HG03175 (cell line): Measurements from ENCODE around the gene ABI2.
"Not testable (repeated sequence)": the region's sequence is repeated elsewhere in the genome, so short reads cannot be mapped to it uniquely, and the experiment has no call there.

Experiments used
- ATAC-seq: cut with Tn5 transposase; IDR thresholded peaks from one replicate; pipeline ENCODE4 v1.9.1; 2021; ENCODE audit warnings: mild to moderate bottlenecking, moderate library complexity; ENCODE audit not compliant: unreplicated experiment

ABI2 gene

DNA sequence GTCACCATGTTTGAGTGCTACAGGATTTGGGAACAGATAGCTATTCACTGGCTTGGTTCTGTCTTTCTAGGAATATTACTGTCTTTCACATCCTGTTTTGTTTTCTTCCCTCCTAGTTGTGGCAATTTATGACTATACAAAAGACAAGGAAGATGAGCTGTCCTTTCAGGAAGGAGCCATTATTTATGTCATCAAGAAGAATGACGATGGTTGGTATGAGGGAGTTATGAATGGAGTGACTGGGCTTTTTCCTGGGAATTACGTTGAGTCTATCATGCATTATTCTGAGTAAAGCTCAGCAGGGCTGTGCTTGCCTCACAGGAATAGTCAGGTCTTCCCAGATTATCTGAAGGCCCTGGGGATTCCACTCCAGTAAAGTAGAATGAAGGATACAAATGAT is 98.9 kb downstream of the ABI2 start:
- no peak for ATAC-seq

DNA sequence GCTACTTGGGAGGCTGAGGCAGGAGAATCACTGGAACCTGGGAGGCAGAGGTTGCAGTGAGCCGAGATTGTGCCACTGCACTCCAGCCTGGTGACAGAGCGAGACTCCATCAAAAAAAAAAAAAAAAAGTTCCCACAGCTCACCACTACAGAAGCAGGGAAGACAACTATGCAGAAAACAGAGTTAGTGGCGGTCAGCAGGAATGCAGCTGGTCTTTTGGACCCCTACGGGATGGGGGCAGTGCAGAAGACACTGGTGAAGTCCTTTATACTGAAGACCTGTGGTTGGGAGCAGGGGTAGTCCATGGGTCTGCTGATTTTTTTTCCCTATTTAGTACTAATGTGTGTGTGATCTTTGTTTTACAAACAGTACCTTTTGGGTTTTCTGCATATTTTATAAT is 101.4 kb downstream of the ABI2 start:
- not testable (repeated sequence) for ATAC-seq

DNA sequence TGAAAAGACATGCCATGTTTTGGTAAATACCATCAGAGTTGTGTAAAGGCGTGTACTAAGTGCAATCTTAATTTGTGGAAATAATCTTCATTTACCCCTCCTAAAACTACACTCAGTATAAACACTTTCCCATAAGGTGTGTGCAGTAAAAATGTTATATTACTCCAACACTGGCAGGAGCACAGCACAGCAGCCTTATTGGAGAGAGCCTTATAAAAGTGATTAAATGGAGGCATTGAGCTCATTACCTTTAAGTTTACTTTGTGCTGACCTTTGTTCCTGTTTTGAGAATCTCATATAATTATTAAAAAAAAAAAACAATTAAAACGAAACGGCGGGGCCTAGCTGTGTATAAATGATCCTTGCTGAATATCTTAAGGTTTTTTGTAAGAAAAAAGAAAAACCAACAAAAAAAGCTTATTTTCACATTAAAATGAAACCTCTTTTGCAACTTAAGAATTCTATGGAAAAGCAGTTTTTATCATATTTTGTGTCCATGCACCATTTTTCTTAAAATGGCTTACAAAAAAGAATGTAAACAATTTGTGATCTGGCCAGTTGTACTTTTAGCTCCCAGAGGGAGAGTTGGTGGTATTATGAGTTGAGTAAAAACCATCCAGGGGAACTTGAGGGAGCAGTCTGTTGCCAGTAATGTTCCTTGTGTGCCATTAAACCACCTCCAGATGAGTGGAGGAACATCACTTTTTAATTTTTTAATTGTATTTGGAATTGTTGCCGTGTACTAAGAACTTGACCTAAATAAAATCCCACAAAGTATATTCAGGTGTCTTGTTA is 103.4 kb downstream of the ABI2 start:
- ATAC-seq = no peak

DNA sequence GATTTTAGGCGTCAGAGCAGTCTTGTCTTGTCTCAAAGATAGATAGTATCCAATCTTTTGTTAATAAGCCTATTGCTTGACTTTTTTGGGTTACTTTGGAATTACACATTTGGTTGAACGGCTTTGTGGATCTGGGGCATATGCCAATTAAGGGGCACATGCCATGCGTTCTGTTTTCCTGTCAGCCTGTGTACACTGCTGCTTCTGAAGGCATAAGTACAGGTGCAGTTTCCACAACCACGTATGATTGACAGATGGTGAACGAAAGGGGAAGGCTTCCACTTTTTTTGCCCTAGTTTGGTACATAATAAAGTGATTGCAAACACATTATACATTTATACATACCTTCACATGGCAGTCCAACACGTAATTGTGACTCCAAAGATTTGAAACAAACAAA is 104.6 kb downstream of the ABI2 start:
- no peak for ATAC-seq

DNA sequence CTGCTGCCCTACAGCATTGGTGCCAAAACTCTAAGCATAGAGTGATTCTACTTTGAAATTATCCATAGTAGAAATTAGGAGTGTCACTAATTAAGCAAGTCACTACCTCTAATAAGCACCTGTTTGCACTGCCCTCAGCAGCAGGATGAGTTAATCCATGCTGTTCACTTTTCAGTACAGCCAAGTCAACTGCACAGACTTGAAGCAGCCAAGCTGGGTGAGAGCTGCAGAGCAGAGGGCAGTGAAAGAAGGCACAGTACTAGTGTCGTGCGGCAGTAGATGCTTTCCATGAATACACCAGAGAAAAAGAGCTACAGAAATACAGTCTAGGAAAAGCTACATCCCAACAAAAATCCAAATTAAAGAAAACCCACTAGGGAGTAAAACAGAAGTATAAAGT is 108.3 kb downstream of the ABI2 start:
- ATAC-seq = no peak

DNA sequence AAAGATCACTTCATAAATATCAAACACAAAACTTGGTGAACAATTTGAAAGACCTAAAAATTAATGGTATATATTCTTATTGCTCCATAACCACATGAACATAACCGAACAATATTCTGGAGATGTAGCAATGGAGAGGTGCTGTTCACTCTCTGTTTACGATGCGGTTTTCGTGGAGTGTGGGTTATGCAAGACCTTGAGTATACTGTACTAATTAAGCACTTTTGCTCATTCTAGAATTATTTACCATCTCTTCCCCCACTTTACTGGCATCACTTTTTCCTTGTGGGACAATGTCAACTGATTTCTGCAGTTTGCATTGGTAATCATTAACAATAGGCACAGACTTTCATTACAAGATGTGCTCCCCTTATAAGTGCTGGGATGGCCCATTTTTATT is 109.3 kb downstream of the ABI2 start:
- no peak for ATAC-seq

DNA sequence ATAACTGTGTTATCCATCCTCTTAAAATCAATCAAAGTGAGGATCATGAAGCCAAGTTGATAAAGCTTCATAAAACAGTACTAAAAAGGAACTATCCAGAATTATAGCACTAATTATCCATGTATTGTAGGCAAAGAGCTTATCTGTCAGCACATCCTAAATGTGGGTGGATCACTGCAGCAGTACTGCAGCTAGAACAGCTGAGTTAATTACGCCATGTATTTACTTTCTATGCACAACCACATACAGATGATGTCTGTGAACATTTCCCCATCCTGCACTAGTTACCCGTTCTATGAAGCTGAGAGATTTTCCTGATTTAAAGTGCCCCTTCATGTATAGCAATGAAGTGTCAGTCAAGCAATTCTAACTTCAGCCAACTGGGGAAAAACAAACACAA is 110.3 kb downstream of the ABI2 start:
- ATAC-seq = no peak

DNA sequence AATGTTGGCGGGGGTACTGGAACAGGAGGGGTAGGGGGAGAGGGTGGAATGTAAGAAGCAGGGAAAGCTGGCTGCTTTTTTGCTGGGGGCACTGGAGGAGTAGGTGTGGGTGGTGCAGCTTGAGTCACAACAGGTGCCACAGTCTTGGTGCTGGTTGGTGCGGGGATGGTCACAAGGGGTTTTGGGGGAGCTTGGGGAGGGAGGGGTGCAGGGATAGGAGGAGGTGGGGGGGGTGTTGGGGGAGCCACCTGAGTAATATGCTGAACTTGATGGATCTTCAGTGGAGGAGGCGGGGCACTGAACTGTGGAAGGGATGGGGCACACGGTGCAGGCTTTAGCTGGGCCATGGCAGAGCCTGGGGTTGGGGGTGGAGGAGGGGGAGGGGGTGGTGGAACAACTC is 112.5 kb downstream of the ABI2 start:
- no peak for ATAC-seq

DNA sequence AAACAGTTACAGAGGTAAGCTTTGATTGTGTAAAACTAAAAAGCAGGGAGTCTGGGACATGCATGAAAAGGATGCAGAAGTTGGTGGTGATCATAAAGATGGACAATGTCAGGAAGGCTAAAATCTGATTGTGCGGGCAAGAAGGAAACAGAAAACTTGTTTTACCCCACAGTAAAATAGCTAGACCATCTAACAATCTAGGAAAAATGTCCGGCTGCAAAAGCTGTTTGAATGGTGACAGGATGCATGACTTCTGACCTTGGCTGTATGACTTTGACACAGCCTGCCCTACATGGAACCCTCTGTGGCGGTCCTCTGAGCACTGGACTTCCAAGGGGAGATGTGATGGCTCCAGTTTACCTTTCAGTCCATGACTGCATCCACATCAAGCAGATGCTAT is 113.3 kb downstream of the ABI2 start:
- no peak for ATAC-seq

DNA sequence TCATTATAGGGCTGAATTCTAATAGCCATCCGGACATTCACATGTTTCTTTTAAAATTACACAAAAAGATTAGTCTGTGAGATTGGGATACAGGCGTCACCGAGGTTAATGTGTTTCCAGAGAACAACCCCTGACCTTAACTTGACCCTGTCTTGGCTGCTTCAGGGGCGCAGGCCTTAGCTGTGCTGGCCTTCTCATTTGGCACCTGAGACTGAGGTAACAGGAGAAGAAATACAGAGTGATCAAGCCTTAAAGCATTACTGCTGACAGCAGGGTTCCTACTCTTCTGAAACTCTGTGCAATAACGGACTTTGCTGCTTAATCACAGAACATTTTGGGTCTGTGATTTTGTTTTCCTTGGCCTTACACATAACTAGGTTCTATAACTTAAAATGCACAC is 114.3 kb downstream of the ABI2 start:
- ATAC-seq = no peak

DNA sequence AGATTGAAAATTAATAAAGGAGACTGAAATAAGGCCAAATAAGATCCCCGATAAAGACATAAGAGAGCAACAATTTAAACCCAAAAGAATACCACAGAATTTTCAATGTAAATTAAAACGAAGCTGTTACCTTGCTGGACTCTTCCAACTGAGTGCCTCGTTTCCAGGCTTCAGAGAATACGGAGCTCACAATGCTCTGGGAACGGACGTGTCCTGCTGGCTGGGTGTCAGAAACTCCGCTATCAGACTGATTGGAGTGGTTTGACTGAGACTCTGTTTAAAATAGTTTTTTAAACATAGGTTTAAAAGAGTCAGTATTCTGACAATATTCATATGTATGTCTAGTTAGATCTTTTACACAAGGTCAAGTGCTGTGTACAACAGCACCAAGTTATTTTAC is 116.5 kb downstream of the ABI2 start:
- no peak for ATAC-seq

DNA sequence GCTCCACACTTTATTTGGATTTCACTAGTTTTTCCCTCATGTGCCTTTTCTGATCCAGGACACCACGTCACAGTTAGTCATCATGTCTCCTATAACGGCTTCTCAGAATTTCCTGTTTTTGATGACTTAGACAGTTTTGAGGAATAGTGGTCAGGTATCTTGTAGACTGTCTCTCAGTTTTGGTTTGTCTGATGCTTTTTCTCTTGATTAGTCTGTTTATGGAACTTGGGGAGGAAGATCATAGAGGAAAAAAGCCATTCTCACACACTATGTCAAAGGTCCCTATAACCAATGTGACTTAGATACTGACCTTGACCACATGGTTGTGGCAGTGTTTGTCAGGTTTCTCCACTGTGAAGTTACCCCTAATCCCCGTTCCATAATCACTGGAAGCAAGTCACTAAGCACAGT is 117.9 kb downstream of the ABI2 start:
- ATAC-seq = no peak

DNA sequence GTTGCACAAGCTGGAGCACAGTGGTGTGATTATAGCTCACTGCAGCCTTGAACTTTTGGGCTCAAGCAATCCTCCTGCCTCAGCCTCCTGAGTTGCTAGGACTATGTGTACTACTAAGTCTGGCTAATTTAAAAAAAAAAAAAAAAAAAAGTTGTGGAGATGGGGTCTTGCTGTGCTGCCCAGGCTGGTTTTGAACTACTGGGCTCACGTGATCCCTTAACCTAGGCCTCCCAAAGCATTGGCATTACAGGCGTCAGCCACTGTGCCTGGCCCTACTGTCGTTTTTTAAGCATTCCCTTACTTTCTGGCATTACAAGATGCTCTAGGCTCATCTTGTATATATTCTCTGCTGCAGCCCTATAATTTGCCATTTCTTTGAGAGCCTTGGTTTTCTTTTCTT is 118.6 kb downstream of the ABI2 start:
- ATAC-seq = no peak

DNA sequence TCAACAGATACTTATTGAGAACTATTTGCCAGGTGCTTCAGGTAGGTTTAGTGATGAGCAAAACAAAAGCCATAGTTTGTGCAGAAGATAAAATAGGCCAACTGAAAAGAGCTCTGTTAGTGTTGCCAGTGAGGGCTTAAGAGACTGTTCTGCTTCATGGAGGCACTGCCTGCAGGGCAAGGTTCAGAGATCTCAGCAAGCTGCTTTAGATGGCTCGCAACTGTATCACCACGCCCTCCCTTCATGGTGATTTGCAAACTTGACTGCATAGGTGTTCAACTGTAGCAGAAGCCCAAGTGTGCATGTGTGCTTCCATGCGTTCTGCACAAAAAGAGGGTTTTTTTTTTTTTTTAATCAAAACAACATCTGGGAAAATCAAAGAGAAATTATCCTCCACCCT is 122.4 kb downstream of the ABI2 start:
- no peak for ATAC-seq

DNA sequence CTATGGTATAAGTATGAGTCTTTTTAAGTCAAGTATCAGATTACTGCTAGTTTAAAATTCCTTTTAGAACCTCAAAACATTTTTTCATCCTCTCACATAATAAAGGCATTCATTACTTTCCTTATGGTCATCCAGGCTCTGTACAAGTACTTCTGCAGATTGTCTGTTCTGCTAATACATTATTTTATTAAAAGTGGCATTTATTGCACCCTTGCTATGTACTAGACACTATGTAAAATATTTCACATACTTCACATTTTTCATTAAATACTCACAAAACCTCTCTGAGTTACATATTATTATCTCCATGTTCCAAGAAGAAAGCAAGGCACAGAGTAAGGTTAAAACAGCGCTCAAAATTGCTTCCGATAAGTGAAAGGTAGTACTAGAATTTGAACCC is 122.8 kb downstream of the ABI2 start:
- ATAC-seq = no peak

DNA sequence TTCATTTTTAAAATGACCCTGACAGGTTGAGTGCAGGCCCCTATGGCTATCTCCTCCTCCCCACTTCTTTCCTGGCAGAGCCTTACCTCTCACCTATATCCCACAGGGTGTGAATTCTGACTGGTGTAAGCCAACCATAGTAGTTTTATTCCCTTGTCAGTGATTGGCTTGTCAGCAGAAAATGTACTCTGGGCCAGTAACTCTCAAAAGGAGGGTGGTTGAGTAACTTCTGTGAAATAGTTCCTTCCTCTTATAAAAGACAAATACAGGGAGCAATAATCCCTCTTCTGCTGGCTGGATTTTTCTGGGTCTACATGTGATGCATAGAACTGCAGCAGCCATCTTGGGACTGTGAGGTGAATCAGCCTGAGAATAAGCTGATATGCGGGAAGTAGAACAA is 123.5 kb downstream of the ABI2 start:
- ATAC-seq = no peak

DNA sequence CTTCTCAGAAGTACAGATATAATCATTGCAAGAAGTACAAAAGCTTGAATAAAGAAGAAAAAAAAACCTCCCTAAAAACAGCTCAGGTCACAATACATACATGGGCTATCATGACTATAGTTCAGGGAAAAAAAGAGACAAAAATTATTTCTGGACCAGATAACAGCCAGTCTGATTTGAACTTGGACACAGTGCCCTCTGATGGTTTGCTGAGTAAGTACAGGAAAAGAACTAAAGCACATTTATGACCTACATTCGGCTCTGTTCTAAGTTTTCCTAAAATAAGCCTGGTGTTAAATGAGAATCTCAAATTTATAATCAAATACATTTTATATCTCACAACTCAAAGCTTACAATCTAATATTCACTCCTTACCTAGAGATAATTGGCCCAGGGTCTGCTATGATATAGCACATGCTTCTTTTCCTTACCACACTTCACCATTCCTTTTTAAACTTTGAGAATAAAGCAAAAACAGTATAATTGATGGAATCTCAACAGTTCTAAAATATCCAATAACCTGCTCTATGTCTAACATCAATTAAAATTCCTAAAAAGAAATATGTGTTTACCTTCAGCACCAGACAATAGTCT is 125.8 kb downstream of the ABI2 start:
- ATAC-seq = peak; percentile 80

DNA sequence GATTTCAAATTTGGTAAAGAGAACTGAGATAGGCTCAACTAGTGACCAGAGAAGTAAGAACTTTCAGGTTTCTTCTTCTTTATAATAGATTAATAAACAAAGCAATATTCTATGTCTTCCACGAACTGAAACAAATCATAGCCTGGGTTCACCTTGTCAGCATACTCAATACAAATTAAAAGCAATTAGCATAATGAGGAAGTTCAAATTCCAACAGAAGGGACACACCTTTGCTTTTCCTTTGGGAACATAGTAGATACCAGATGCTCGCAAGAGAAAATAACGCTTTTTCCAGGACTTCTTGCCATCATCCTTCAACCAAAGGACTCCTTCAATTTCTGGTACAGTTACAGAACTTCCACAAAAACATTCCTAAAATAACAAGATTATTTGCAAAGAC is 127.0 kb downstream of the ABI2 start:
- ATAC-seq = no peak

DNA sequence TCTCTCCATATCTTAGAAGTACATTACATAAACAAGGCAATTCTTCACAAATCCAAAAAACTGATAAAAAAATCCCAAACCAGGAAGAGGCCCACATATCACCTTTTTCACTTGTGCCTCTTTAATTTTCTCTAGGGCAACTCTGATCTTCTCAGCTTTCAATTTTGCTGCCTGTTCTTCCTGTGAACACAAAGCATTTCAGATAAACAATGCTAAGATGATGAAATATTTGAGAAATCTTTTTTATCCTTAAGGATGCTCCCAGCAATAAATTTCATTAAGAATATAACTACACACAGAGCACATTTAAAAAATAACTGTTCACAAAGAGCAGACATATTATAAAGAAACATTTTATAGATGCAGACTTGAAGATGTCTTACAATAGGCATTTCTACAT is 133.6 kb downstream of the ABI2 start:
- no peak for ATAC-seq

DNA sequence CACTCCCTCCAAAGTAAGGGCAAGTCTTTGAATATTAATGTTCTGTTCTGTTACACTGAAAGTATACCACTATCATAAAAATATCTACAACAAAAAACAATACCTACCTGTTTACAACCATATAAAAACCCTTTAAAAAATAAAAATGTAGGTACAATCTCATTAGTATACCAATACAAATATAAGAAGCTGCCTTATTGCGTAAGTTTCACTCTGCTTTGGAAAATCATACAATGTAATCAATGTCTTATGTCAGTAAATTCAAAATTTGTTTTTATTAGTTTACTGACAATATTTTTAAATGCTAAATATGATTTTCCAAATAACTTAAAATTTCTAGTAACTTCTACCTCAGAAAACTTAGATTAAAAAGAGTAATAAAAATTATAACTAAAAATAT is 134.1 kb downstream of the ABI2 start:
- ATAC-seq = no peak

DNA sequence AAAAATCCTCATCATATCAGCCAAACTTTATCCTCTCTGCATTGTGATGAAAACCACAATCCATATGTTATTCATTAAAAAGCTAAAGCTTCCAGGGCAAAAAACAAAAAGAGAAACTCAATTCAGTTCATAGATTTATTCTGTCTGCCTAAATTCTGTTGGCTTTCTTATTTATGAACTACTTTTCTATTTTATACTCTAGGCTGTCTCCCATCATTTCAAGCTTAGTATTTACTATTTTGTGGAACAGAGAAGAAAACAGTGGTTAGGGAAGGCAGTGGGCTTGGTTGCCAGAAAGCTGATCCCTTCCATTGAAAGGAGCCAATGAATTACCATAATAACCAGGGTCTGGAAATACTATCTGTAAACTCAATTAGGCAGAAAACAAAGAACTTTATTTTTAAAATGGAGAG is 135.1 kb downstream of the ABI2 start:
- no peak for ATAC-seq

DNA sequence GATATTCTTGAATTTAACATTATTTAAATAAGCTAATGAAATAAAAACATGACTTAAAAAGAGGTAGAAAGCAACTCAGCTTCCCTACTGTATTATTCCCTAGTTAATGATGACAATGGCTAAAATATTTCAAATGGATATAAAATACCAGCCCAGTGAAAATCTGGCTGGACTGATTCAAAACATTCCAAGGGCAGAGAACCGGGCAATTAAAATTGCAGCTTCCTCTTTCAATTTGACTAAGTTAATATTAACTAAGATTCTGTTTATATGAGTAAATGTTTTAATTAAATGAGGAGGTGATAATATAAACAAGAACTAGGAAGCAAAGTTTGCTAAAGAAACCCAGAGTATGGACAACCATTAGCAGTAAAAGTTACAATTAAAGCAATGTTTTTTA is 141.4 kb downstream of the ABI2 start:
- ATAC-seq = no peak

DNA sequence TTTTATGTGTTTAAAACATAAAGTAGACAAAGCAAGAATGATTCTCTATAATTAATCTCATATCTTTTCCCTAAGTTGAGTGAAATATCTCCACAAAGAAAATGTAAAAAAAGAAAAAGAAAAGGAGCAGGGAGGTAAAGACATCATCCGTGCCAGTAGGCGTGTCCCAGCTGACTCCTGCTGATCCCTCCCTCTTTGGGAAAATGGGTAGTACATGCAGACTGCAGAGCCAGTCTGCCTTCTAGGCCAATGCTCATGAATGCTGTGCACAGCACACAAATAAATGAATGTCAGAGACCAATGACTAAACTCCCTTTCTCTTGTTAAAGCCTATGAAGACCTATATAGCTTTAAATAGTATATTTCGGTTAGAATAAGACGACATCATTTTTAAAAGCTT is 142.2 kb downstream of the ABI2 start:
- no peak for ATAC-seq
